ENCODE data around the gene U2AF1L4. TPM values are rescaled to one million over a fixed set of nuclear protein-coding genes. Genes with fewer than 3 reads are reported as not detected.

Gene U2AF1L4
- total and polyA plus RNA-seq, 2 donors (not counting 1 experiment from before 2014, with no cell fraction given), result 62.1 to 89.7 TPM

GRCh38 chr19:35755131-35755549 lies 9.9 kb upstream of the U2AF1L4 start:
- 80% methylated on average over 17 of the region's 17 CpGs for WGBS (ENCODE audit: insufficient coverage)
- H3K4me2 ChIP-seq (replicated peaks; ENCODE audit: low read depth, low read length, poor library complexity, severe bottlenecking), result peak overlapping the region; percentile 98
- H3K4me3 ChIP-seq (ENCODE audit: control extremely low read depth in 1 of 5, extremely low read depth in 1 of 5, insufficient read depth in 1 of 5, low read depth in 2 of 5, low read length in 4 of 5), result no peak overlapping the region
- H3K27me3 ChIP-seq (replicated peaks in 1 of 4; ENCODE audit: control extremely low read depth in 1 of 4, control insufficient read depth in 3 of 4, insufficient read depth in 4 of 4, low read length in 3 of 4), result peaks cover 0 to 26% (median 10%) of the 10 kb centered on the region in 4 experiments
- no peak for ATAC-seq (ENCODE audit: low read depth)
- ChIA-PET CTCF (interaction anchor here (1.3 kb wide), 1 partner anchor 15 kb away, joined by 3 read pairs; no protein-coding TSS in a partner anchor), POLR2A (interaction anchor here (2.2 kb wide), 1 partner anchor 10 kb away, joined by 17 read pairs; the partner anchor contains the start of genes PSENEN and U2AF1L4)
- H3K9ac ChIP-seq (ENCODE audit: low read length), result no peak overlapping the region
- Mint-ChIP-seq H3K27ac (no peak overlapping the region), H3K9me3 (ENCODE audit: insufficient read depth) (no peaks in the 10 kb centered on the region), H3K4me1 (peaks cover 35% of the 10 kb centered on the region), H3K27me3 (peaks cover 17% of the 10 kb centered on the region), H3K4me3 (peak overlapping the region; percentile 13)
- intact Hi-C loops (cut with micrococcal nuclease), result loop anchor here (5.0 kb wide), 1 partner anchor 63 kb away; no protein-coding TSS in a partner anchor
- H3K4me1 ChIP-seq (ENCODE audit: control insufficient read depth in 2 of 2, insufficient read depth in 2 of 2, low read length in 2 of 2), result peaks cover 24 to 35% of the 10 kb centered on the region in 2 donors
- H4K20me1 ChIP-seq (ENCODE audit: control insufficient read depth, insufficient read depth, low read length, poor library complexity, severe bottlenecking), result peaks cover 4% of the 10 kb centered on the region
- no peak overlapping the region for H3K27ac ChIP-seq (ENCODE audit: low read length in 2 of 2)
- DNase-seq, result no peak
- H2AFZ ChIP-seq (ENCODE audit: insufficient read depth, low read depth, low read length, poor library complexity, severe bottlenecking), result no peak overlapping the region
- H3K9me3 ChIP-seq (ENCODE audit: control extremely low read depth in 1 of 3, control insufficient read depth in 2 of 3, insufficient read depth in 1 of 3, low read length in 2 of 3), result peaks cover 0 to 10% (median 0%) of the 10 kb centered on the region in 3 donors
- TF ChIP-seq CTCF (IDR thresholded peaks at IDR 0.05) (no peak), EZH2 (IDR thresholded peaks at IDR 0.05; ENCODE audit: borderline replicate concordance, insufficient read depth, low read depth, low read length, poor library complexity, severe bottlenecking) (no peak)
- H3K79me2 ChIP-seq (ENCODE audit: control insufficient read depth, insufficient read depth, low read length), result peaks cover 26% of the 10 kb centered on the region
- H3K36me3 ChIP-seq (replicated peaks in 1 of 2; ENCODE audit: control extremely low read depth in 1 of 2, control insufficient read depth in 1 of 2, extremely low read depth in 1 of 2, insufficient read depth in 2 of 2, low read length in 1 of 2), result peaks cover 0 to 20% of the 10 kb centered on the region in 2 experiments

- no peak for TF ChIP-seq CTCF (IDR thresholded peaks at IDR 0.05)
- TF ChIP-seq EZH2 (IDR thresholded peaks at IDR 0.05; ENCODE audit: borderline replicate concordance, insufficient read depth, low read depth, low read length, poor library complexity, severe bottlenecking), result no peak
- no peak overlapping the region for H3K9ac ChIP-seq (ENCODE audit: low read length)
- POLR2A ChIA-PET, result no interaction called here
- intact Hi-C loops (cut with micrococcal nuclease), result loop anchor here (5.0 kb wide), 1 partner anchor 62 kb away; no protein-coding TSS in a partner anchor
- ATAC-seq (ENCODE audit: low read depth) (no peak), DNase-seq (no peak)
- peaks cover 4% of the 10 kb centered on the region for H4K20me1 ChIP-seq (ENCODE audit: control insufficient read depth, insufficient read depth, low read length, poor library complexity, severe bottlenecking)
- CTCF ChIA-PET, result interaction anchor here (1.0 kb wide), 1 partner anchor 60 kb away, joined by 3 read pairs; no protein-coding TSS in a partner anchor
- no peak overlapping the region for H3K4me2 ChIP-seq (replicated peaks; ENCODE audit: low read depth, low read length, poor library complexity, severe bottlenecking)
- no peak overlapping the region for H3K27ac ChIP-seq (ENCODE audit: low read length in 2 of 2)
- peaks cover 0 to 26% (median 10%) of the 10 kb centered on the region in 4 experiments for H3K27me3 ChIP-seq (replicated peaks in 1 of 4; ENCODE audit: control extremely low read depth in 1 of 4, control insufficient read depth in 3 of 4, insufficient read depth in 4 of 4, low read length in 3 of 4)
- no peak overlapping the region for H2AFZ ChIP-seq (ENCODE audit: insufficient read depth, low read depth, low read length, poor library complexity, severe bottlenecking)
- Mint-ChIP-seq H3K9me3 (ENCODE audit: insufficient read depth) (no peaks in the 10 kb centered on the region), H3K27me3 (peaks cover 17% of the 10 kb centered on the region), H3K4me1 (peaks cover 37% of the 10 kb centered on the region), H3K27ac (no peak overlapping the region), H3K4me3 (peak overlapping the region; percentile 13)
- peaks cover 0 to 20% of the 10 kb centered on the region in 2 experiments for H3K36me3 ChIP-seq (replicated peaks in 1 of 2; ENCODE audit: control extremely low read depth in 1 of 2, control insufficient read depth in 1 of 2, extremely low read depth in 1 of 2, insufficient read depth in 2 of 2, low read length in 1 of 2)
- peaks cover 27% of the 10 kb centered on the region for H3K79me2 ChIP-seq (ENCODE audit: control insufficient read depth, insufficient read depth, low read length)
- H3K4me1 ChIP-seq (ENCODE audit: control insufficient read depth in 2 of 2, insufficient read depth in 2 of 2, low read length in 2 of 2), result peaks cover 27 to 35% of the 10 kb centered on the region in 2 donors
- WGBS (ENCODE audit: insufficient coverage), result 92% methylated on average over 10 of the region's 13 CpGs
- H3K4me3 ChIP-seq (ENCODE audit: control extremely low read depth in 1 of 5, extremely low read depth in 1 of 5, insufficient read depth in 1 of 5, low read depth in 2 of 5, low read length in 4 of 5), result no peak overlapping the region
- H3K9me3 ChIP-seq (ENCODE audit: control extremely low read depth in 1 of 3, control insufficient read depth in 2 of 3, insufficient read depth in 1 of 3, low read length in 2 of 3), result peaks cover 0 to 10% (median 0%) of the 10 kb centered on the region in 3 donors
Observed at GRCh38 chr19:35754370-35755130, 9.3 kb upstream of the U2AF1L4 start.
